Embryonic facial prominence (tissue), 1 donor: Measurements from ENCODE around the gene CCDC91.

Experiments used
- DNase-seq: peaks from one replicate; pipeline ENCODE4 v3.0.0-alpha.2; 2016; ENCODE audit errors: extremely low spot score

Gene CCDC91

GRCh38 chr12:28578361-28578760 lies 388.1 kb downstream of the CCDC91 start:
- DNase-seq, result no peak

GRCh38 chr12:28578833-28579252 lies 388.6 kb downstream of the CCDC91 start:
- no peak for DNase-seq

GRCh38 chr12:28582672-28583376 lies 392.6 kb downstream of the CCDC91 start:
- no peak for DNase-seq

- no peak for DNase-seq
These were observed 393.5 kb downstream of the CCDC91 start for GRCh38 chr12:28583701-28584261.

- DNase-seq, result no peak
These were observed 394.9 kb downstream of the CCDC91 start for GRCh38 chr12:28585146-28585545.

- no peak for DNase-seq
These were observed 396.2 kb downstream of the CCDC91 start for GRCh38 chr12:28586481-28586880.

- no peak for DNase-seq
These were observed 401.6 kb downstream of the CCDC91 start for GRCh38 chr12:28591831-28592230.
